GM12878 (cell line): Measurements from ENCODE around the gene DYNC2LI1. TPM values are rescaled to one million over a fixed set of nuclear protein-coding genes. Genes with fewer than 3 reads are reported as not detected.

ENCODE experiments used
- ATAC-seq: fragments of 200-7000 bp; cut with Tn5 transposase; 3 replicates; pipeline ENCODE4 v1.9.1; 2020; ENCODE audit warnings: mild to moderate bottlenecking, moderate library complexity
- BruUV-seq: library from RNA; stranded (reverse); fragments of 400-500 nt; replicated peaks from 2 replicates; lab custom pipeline; 2021; lab: Mats Ljungman, UMichigan
- CTCF ChIA-PET: fragments of 300-600 bp; sonication (Branson Sonifier 250); formaldehyde crosslinking; extraction: SDS; loops from one replicate; lab custom pipeline; 2021; ENCODE audit warnings: inconsistent platforms; lab: Yijun Ruan, JAX
- POLR2A ChIA-PET: fragments of 350-600 bp; formaldehyde crosslinking; extraction: SDS; loops from one replicate; lab custom pipeline; 2021; ENCODE audit warnings: inconsistent platforms; lab: Charles Lee
- RAD21 ChIA-PET: fragments of 300-600 bp; sonication (Branson Sonifier 250); formaldehyde crosslinking; loops from one replicate; lab custom pipeline; 2023; ENCODE audit warnings: antibody characterized with exemption; ENCODE audit not compliant: unreplicated experiment; lab: Charles Lee
- SMC1A ChIA-PET: fragments of 300-600 bp; sonication (Branson Sonifier 250); formaldehyde crosslinking; loops from one replicate; lab custom pipeline; 2023; ENCODE audit not compliant: unreplicated experiment, uncharacterized antibody; lab: Charles Lee
- DNase-seq: peaks from one replicate; pipeline ENCODE4 v3.0.0-alpha.2; 2011; ENCODE audit warnings: low read depth, low spot score
- FAIRE-seq: peaks from 3 replicates; lab custom pipeline; 2011; peaks lifted over from hg19 to GRCh38; lab: Jason Lieb, UNC
- H2AFZ ChIP-seq: 2 replicates; pipeline ENCODE4 v1.6.0; 2011; ENCODE audit warnings: low read depth, low read length, control low read depth; ENCODE audit not compliant: control insufficient read depth
- H3K27ac ChIP-seq: 2 replicates; pipeline ENCODE4 v1.5.1; 2011; ENCODE audit warnings: control low read depth; ENCODE audit not compliant: control insufficient read depth, insufficient read depth
- H3K27me3 ChIP-seq, 2 experiments: replicated peaks in 1 of 2; 2 replicates each; pipeline versions ENCODE4 v1.6.0 to v1.6.1; 2011; ENCODE audit warnings: low read length in 1 of 2; ENCODE audit not compliant: control insufficient read depth in 2 of 2, insufficient read depth in 2 of 2
- H3K36me3 ChIP-seq, 2 experiments: 2 replicates each; pipeline ENCODE4 v1.5.1; 2011; ENCODE audit warnings: low read length in 1 of 2; ENCODE audit not compliant: control insufficient read depth in 2 of 2, insufficient read depth in 2 of 2
- H3K4me1 ChIP-seq: 2 replicates; pipeline ENCODE4 v1.6.1; 2011; ENCODE audit warnings: mild to moderate bottlenecking, low read length, moderate library complexity, mixed read lengths; ENCODE audit not compliant: control insufficient read depth, insufficient read depth
- H3K4me2 ChIP-seq: 2 replicates; pipeline ENCODE4 v1.6.0; 2011; ENCODE audit warnings: control low read depth; ENCODE audit not compliant: control insufficient read depth, insufficient read depth
- H3K4me3 ChIP-seq: fragments of 200-600 bp; sonication (generic); 2 replicates; pipeline ENCODE4 v1.5.1; 2016
- H3K79me2 ChIP-seq: 2 replicates; pipeline ENCODE4 v1.6.0; 2011; ENCODE audit warnings: low read length; ENCODE audit not compliant: control insufficient read depth, insufficient read depth
- H3K9ac ChIP-seq: 2 replicates; pipeline ENCODE4 v1.8.0; 2011; ENCODE audit warnings: low read length, control low read depth, mixed read lengths; ENCODE audit not compliant: control insufficient read depth, insufficient read depth
- H3K9me3 ChIP-seq: replicated peaks from 3 replicates; pipeline ENCODE4 v1.5.1; 2011; ENCODE audit warnings: mild to moderate bottlenecking, low read length; ENCODE audit not compliant: control insufficient read depth, insufficient read depth
- H4K20me1 ChIP-seq: 2 replicates; pipeline ENCODE4 v1.6.0; 2011; ENCODE audit not compliant: control insufficient read depth, insufficient read depth
- BMI1 ChIP-seq: fragments of 450-650 bp; IDR thresholded peaks from 2 replicates; pipeline ENCODE4 v1.6.1; 2016; ENCODE audit warnings: mild to moderate bottlenecking, moderate library complexity, borderline replicate concordance
- DPF2 ChIP-seq: fragments of 450-650 bp; IDR thresholded peaks from 2 replicates; pipeline ENCODE4 v1.6.1; 2017; ENCODE audit warnings: mild to moderate bottlenecking
- FOS ChIP-seq: IDR thresholded peaks from 3 replicates; pipeline ENCODE4 v1.6.1; 2011; ENCODE audit warnings: borderline replicate concordance; ENCODE audit not compliant: insufficient read length; ENCODE audit errors: extremely low read depth
- FOXK2 ChIP-seq: fragments of 450-650 bp; IDR thresholded peaks from 2 replicates; pipeline ENCODE4 v1.6.1; 2017; ENCODE audit warnings: mild to moderate bottlenecking, moderate library complexity
- HDAC2 ChIP-seq: fragments of 200-600 bp; sonication (generic); IDR thresholded peaks from 2 replicates; pipeline ENCODE4 v1.6.1; 2017
- IRF3 ChIP-seq: fragments of 450-650 bp; IDR thresholded peaks from 2 replicates; pipeline ENCODE4 v1.6.1; 2014; ENCODE audit warnings: mild to moderate bottlenecking
- IRF4 ChIP-seq: IDR thresholded peaks from 2 replicates; pipeline ENCODE4 v1.6.1; 2011; ENCODE audit warnings: low read depth, low read length
- KDM1A ChIP-seq: fragments of 200-600 bp; sonication (generic); IDR thresholded peaks from 2 replicates; pipeline ENCODE4 v1.6.1; 2016; ENCODE audit warnings: borderline replicate concordance
- KLF5 ChIP-seq: fragments of 450-650 bp; IDR thresholded peaks from 2 replicates; pipeline ENCODE4 v1.6.1; 2014; ENCODE audit warnings: mild to moderate bottlenecking; ENCODE audit not compliant: partially characterized antibody
- MEF2A ChIP-seq: IDR thresholded peaks from 2 replicates; pipeline ENCODE4 v1.6.1; 2011; ENCODE audit warnings: low read depth, mild to moderate bottlenecking, low read length, moderate library complexity; ENCODE audit not compliant: insufficient read depth
- PKNOX1 ChIP-seq: fragments of 450-650 bp; IDR thresholded peaks from 2 replicates; pipeline ENCODE4 v1.6.1; 2016; ENCODE audit warnings: mild to moderate bottlenecking
- PML ChIP-seq: IDR thresholded peaks from 2 replicates; pipeline ENCODE4 v1.6.1; 2012; ENCODE audit warnings: low read length, inconsistent platforms
- POLR2A ChIP-seq: IDR thresholded peaks from 2 replicates; pipeline ENCODE4 v1.6.1; 2011; ENCODE audit warnings: low read depth, mild to moderate bottlenecking, low read length
- SMC3 ChIP-seq: IDR thresholded peaks from 2 replicates; pipeline ENCODE4 v1.6.1; 2011; ENCODE audit warnings: low read length, improper control_type of control experiment, borderline replicate concordance
- ZNF207 ChIP-seq: fragments of 450-650 bp; IDR thresholded peaks from 2 replicates; pipeline ENCODE4 v1.6.1; 2014; ENCODE audit warnings: antibody characterized with exemption, mild to moderate bottlenecking, borderline replicate concordance
- WGBS: methylation state at CpG from one replicate; pipeline ENCODE4 v1.1.6; 2016; ENCODE audit warnings: low lambda C conversion rate; ENCODE audit not compliant: insufficient replicate concordance, insufficient coverage; ENCODE audit errors: missing lambda C conversion rate; 5-methylcytosine and 5-hydroxymethylcytosine counted together
- in situ Hi-C: fragments of 300-500 bp; cut with MboI; formaldehyde crosslinking; loops from 9 replicates; pipeline ENCODE4 v1.14.3; 2018; ENCODE audit warnings: mixed read lengths
- intact Hi-C: fragments of 100-400 bp; cut with micrococcal nuclease; formaldehyde crosslinking; loops from one replicate; pipeline ENCODE4 v1.14.2; 2022; ENCODE audit not compliant: unreplicated experiment
- polyA plus RNA-seq, 11 experiments: library from polyadenylated mRNA; depleted of rRNA in 4 of 11; unstranded in 6 of 11; stranded (reverse) in 5 of 11; fragments of >200 nt; fragmentation: Nextera tagmentation in 4 of 11; fragmentation: Illumina TruSeq in 1 of 11; extraction: Ambion mirVana in 4 of 11; extraction: Trizol in 1 of 11; gene quantifications; 1 replicate in 1 of 11; 2 replicates in 10 of 11; pipeline versions ENCODE4 v1.2.1 to v1.2.3, GENCODE V29; 2011 to 2016; ENCODE audit warnings: inconsistent platforms in 2 of 11, missing spikeins in 2 of 11, low read depth in 1 of 11
- total RNA-seq, 4 experiments: library from RNA; depleted of rRNA in 3 of 4; stranded (reverse); fragments of >200 nt in 3 of 4; fragmentation: Illumina TruSeq in 1 of 4; extraction: Trizol in 1 of 4; gene quantifications; 2 replicates each; pipeline versions ENCODE4 v1.2.1 to v1.2.3, GENCODE V29; 2013 to 2021

DYNC2LI1 gene
- total and polyA plus RNA-seq, 10 of the 15 experiments (the other 5 are each of a cell fraction or from before 2014, with no cell fraction given), result 9.5 to 27.3 (median 19.3) TPM

- H3K9ac ChIP-seq, result no peak overlapping the region
- no peaks in the 10 kb centered on the region for H3K27me3 ChIP-seq
- intact Hi-C loops, result no loop called here
- in situ Hi-C loops, result no loop called here
- 17% methylated on average over 1 of the region's 1 CpG for WGBS
- no peak overlapping the region for H2AFZ ChIP-seq
- H4K20me1 ChIP-seq, result no peaks in the 10 kb centered on the region
- no TSS peak for BruUV-seq
- H3K79me2 ChIP-seq, result no peaks in the 10 kb centered on the region
- H3K4me3 ChIP-seq, result no peak overlapping the region
- FAIRE-seq, result no peak
- no peak overlapping the region for H3K27ac ChIP-seq
- H3K9me3 ChIP-seq, result no peaks in the 10 kb centered on the region
- no peaks in the 10 kb centered on the region for H3K4me1 ChIP-seq
- no peak for ATAC-seq
- H3K4me2 ChIP-seq, result no peak overlapping the region
- ChIA-PET POLR2A (no interaction called here), RAD21 (no interaction called here), SMC1A (no interaction called here), CTCF (no interaction called here)
- no peak for DNase-seq
- TF ChIP-seq KDM1A (no peak), MEF2A (no peak), IRF4 (no peak), HDAC2 (no peak), DPF2 (no peak), PML (no peak), SMC3 (no peak), FOXK2 (no peak), KLF5 (no peak), IRF3 (no peak), PKNOX1 (no peak), ZNF207 (no peak), POLR2A (no peak), BMI1 (no peak), FOS (no peak)
- H3K36me3 ChIP-seq, result no peaks in the 10 kb centered on the region
Measured at GRCh38 chr2:43764086-43764705, 9.6 kb upstream of the DYNC2LI1 start.
